GM18526 (cell line): ENCODE measurements around the gene DDX59.

Source experiments
- POLR2A ChIP-seq: IDR thresholded peaks from 3 replicates; pipeline ENCODE4 v1.6.1; 2011; ENCODE audit not compliant: insufficient read length; ENCODE audit errors: extremely low read depth

The DDX59 gene

DNA sequence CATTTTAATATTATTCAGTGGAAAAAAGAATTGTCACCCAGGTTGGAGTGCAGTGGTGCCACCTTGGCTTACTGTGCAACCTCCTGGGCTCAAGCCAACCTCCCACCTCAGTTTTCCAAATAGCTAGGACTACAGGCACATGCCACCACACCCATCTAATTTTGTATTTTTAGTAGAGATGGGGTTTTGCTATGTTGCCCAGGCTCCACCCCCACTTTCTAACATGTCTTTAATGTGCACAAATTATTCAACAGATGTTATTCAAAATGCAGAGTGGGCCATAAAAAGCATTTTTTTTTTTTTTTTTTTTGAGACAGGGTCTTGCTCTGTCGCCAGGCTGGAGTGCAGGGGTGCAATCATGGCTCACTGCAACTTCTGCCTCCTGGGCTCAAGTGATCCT is 17.3 kb downstream of the DDX59 start:
- TF ChIP-seq POLR2A, result no peak

GRCh38 chr1:200646515-200646914 is 23.2 kb downstream of the DDX59 start:
- TF ChIP-seq POLR2A, result no peak

- no peak for TF ChIP-seq POLR2A
Measured at GRCh38 chr1:200644021-200644420, 25.7 kb downstream of the DDX59 start.

- no peak for TF ChIP-seq POLR2A
Measured at GRCh38 chr1:200642481-200642880, 27.2 kb downstream of the DDX59 start.

DNA sequence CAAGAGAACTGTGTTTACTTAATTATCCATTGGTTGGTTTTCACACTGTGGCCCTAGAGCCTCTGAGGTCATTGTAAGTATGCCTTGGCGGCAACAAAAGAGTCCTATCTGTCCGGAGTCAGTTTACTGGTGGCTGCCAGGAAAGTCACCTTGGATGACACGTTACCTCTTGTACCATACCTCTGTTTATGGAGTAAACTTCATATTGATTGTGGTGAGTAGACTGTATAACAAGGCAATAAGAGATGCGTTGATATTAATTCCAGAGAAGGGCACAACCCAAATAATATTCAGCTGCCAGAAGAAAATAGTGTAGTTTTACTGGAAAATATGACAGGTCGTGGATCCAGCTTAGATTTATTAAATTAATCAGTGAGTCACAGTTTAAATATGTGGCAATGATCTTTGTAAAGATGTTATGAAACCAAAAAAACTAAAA is 28.7 kb downstream of the DDX59 start:
- TF ChIP-seq POLR2A, result no peak

GRCh38 chr1:200640373-200640962 is 29.2 kb downstream of the DDX59 start:
- TF ChIP-seq POLR2A, result no peak

DNA sequence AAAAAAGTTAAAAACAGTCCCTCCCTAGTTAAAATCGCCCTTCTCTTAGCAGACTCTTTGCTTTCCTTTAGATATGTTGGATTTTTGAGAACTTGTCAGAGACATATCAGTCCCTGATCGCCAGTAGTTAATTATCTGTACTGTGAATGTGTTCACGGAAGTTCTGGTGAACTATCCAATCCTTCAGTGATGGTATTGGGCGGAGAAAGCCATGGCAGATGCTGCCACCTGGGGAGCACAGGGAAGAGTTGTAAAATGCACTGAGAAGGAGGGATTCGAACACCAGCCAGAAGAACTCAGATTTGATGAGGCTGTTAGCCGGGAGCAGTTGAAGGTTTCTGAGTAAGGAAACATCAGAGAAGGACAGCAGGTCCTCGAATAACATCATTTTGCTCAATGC is 31.6 kb downstream of the DDX59 start:
- TF ChIP-seq POLR2A, result no peak

DNA sequence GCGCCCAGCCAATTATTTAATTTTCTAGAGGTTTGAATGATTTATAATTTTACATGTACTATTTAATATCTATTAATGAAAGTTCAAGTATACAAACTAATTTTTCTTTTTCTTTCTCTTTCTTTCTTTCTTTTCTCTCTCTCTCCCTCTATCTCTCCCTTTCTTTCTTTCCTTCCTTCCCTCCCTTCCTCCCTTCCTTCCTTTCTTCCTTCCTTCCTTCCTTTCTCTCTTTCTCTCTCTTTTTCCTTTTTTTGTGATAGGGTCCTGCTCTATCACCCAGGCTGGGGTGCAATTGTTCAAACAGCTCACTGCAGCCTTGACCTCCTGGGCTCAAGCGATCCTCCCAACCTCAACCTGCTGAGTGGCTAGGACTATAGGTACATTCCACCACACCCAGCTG is 33.0 kb downstream of the DDX59 start:
- no peak for TF ChIP-seq POLR2A

- TF ChIP-seq POLR2A, result no peak
Measured at GRCh38 chr1:200634261-200635122, 35.2 kb downstream of the DDX59 start.

- no peak for TF ChIP-seq POLR2A
Measured at GRCh38 chr1:200631375-200631774, 38.3 kb downstream of the DDX59 start.

DNA sequence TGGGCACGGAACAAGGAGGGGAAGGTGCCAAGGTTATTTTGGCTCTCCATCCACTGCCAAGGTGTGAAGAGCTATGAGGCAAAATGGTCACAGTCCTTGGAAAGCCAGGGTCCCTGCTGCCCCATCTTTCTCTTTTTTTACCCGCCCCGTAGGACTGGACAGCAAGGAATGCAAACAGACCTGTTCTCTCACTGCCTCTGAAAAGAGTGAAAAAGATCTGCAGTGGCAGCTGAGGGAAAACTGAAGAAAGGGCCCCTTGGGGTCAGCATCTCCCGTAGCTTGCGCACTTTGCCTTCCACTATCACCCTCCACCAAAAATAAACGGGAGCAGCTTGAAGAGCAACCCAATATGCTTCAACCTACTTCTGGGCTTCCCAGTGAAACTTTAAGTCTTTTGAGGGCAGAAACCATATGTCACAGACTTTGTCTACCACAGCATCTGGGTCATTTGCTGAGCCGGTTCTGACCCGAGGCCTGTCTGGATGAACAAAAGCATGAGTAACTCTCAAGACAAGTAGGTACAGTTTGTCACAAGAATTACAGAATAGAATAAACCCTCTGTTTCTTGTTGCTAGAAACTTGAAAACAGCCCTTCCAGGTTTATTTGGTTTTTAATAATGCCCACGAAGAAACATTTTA is 39.7 kb downstream of the DDX59 start:
- TF ChIP-seq POLR2A, result no peak

GRCh38 chr1:200628223-200628881 is 41.4 kb downstream of the DDX59 start:
- TF ChIP-seq POLR2A, result no peak

GRCh38 chr1:200627575-200628222 is 42.0 kb downstream of the DDX59 start:
- TF ChIP-seq POLR2A, result no peak

GRCh38 chr1:200626853-200627534 is 42.7 kb downstream of the DDX59 start:
- no peak for TF ChIP-seq POLR2A

- TF ChIP-seq POLR2A, result no peak
Measured at GRCh38 chr1:200625381-200625824, 44.3 kb downstream of the DDX59 start.
